HepG2 (cell line): Measurements from ENCODE around the gene DLG5. TPM values are rescaled to one million over a fixed set of nuclear protein-coding genes. Genes with fewer than 3 reads are reported as not detected.

ENCODE experiments used
- ATAC-seq: fragments of 200-7000 bp; cut with Tn5 transposase; 3 replicates; pipeline ENCODE4 v1.9.1; 2020; ENCODE audit warnings: mild to moderate bottlenecking, moderate library complexity
- BruUV-seq: library from RNA; stranded (reverse); fragments of 400-500 nt; replicated peaks from 2 replicates; lab custom pipeline; 2021; lab: Mats Ljungman, UMichigan
- CTCF ChIA-PET: fragments of 300-600 bp; formaldehyde crosslinking; extraction: SDS; loops from one replicate; lab custom pipeline; 2021; ENCODE audit warnings: low total read pairs, inconsistent platforms, low intra/inter-chr PET ratio; lab: Yijun Ruan, JAX
- POLR2A ChIA-PET: fragments of 350-600 bp; sonication (Branson Sonifier 250); formaldehyde crosslinking; loops from one replicate; lab custom pipeline; 2020; ENCODE audit warnings: antibody characterized with exemption, inconsistent platforms; lab: Yijun Ruan, JAX
- DNase-seq: peaks from one replicate; pipeline ENCODE4 v3.0.0-alpha.2; 2015; ENCODE audit warnings: low spot score
- FAIRE-seq: peaks from 3 replicates; lab custom pipeline; 2011; peaks lifted over from hg19 to GRCh38; lab: Jason Lieb, UNC
- H2AFZ ChIP-seq: one replicate; pipeline ENCODE4 v1.6.1; 2011; ENCODE audit warnings: low read length, inconsistent platforms
- H3K27ac ChIP-seq: fragments of 300-600 bp; 3 replicates; pipeline ENCODE4 v1.8.0; 2011; ENCODE audit warnings: mixed run types, mild to moderate bottlenecking, mixed read lengths, low read length, inconsistent platforms; ENCODE audit not compliant: insufficient read depth; ENCODE audit errors: extremely low read length
- H3K27me3 ChIP-seq, 2 experiments: fragments of 200-600 bp in 1 of 2; 2 replicates in 1 of 2; 3 replicates in 1 of 2; pipeline versions ENCODE4 v1.6.0 to v1.8.0; 2011; ENCODE audit warnings: low read length in 2 of 2, mild to moderate bottlenecking in 2 of 2, moderate library complexity in 2 of 2, inconsistent platforms in 1 of 2; ENCODE audit not compliant: insufficient read depth in 2 of 2, control insufficient read depth in 1 of 2
- H3K36me3 ChIP-seq, 2 experiments: fragments of 200-600 bp in 1 of 2; replicated peaks in 1 of 2; 2 replicates in 1 of 2; 3 replicates in 1 of 2; pipeline versions ENCODE4 v1.5.1 to v1.8.0; 2011; ENCODE audit warnings: low read length in 2 of 2, inconsistent platforms in 1 of 2; ENCODE audit not compliant: insufficient read depth in 2 of 2, control insufficient read depth in 1 of 2
- H3K4me1 ChIP-seq: 2 replicates; pipeline ENCODE4 v1.5.1; 2012; ENCODE audit warnings: low read length, inconsistent platforms; ENCODE audit not compliant: insufficient read depth
- H3K4me2 ChIP-seq: 2 replicates; pipeline ENCODE4 v1.6.0; 2011; ENCODE audit warnings: low read depth, low read length, inconsistent platforms
- H3K4me3 ChIP-seq, 3 experiments: fragments of 200-600 bp in 1 of 3; sonication (generic), shearing (Covaris generic) in 1 of 3; replicated peaks in 1 of 3; 2 replicates each; pipeline ENCODE4 v1.5.1; 2011 to 2016; ENCODE audit warnings: low read length in 3 of 3, inconsistent platforms in 2 of 3, low read depth in 2 of 3, mild to moderate bottlenecking in 2 of 3, control low read depth in 1 of 3, mixed read lengths in 1 of 3; ENCODE audit not compliant: insufficient read depth in 1 of 3
- H3K79me2 ChIP-seq: one replicate; pipeline ENCODE4 v1.6.1; 2011; ENCODE audit warnings: low read length, inconsistent platforms; ENCODE audit not compliant: insufficient read depth
- H3K9ac ChIP-seq: 2 replicates; pipeline ENCODE4 v1.6.0; 2011; ENCODE audit warnings: mild to moderate bottlenecking, low read depth, low read length, inconsistent platforms; ENCODE audit not compliant: insufficient read depth
- H3K9me3 ChIP-seq: 2 replicates; pipeline ENCODE4 v1.5.1; 2012; ENCODE audit warnings: mild to moderate bottlenecking, low read length
- H4K20me1 ChIP-seq: 2 replicates; pipeline ENCODE4 v1.6.0; 2011; ENCODE audit warnings: inconsistent platforms, mild to moderate bottlenecking, low read length, moderate library complexity; ENCODE audit not compliant: insufficient read depth
- GABPB1 ChIP-seq: IDR thresholded peaks from 2 replicates; pipeline ENCODE4 v1.6.1; 2016; ENCODE audit warnings: mild to moderate bottlenecking, missing genetic modification reagents, moderate library complexity, missing compliant biosample characterization
- NRL ChIP-seq: sonication (generic); formaldehyde crosslinking; IDR thresholded peaks from 2 replicates; pipeline ENCODE4 v1.5.0; 2020; ENCODE audit warnings: missing genetic modification reagents, mild to moderate bottlenecking, moderate library complexity, borderline replicate concordance
- PHB2 ChIP-seq: fragments of 450-650 bp; IDR thresholded peaks from 2 replicates; pipeline ENCODE4 v1.6.1; 2018; ENCODE audit not compliant: partially characterized antibody
- ZFP37 ChIP-seq: sonication (generic); formaldehyde crosslinking; IDR thresholded peaks from 2 replicates; pipeline ENCODE4 v1.4.0; 2020; ENCODE audit warnings: missing genetic modification reagents, borderline replicate concordance
- ZNF589 ChIP-seq: sonication (generic); formaldehyde crosslinking; conservative IDR thresholded peaks from 2 replicates; pipeline ENCODE4 v1.8.0; 2022; ENCODE audit warnings: mild to moderate bottlenecking, moderate library complexity, missing genetic modification reagents
- ZNF629 ChIP-seq: sonication (generic); formaldehyde crosslinking; conservative IDR thresholded peaks from 2 replicates; pipeline ENCODE4 v1.5.0; 2020; ENCODE audit warnings: missing genetic modification reagents
- ZNF724P ChIP-seq: sonication (generic); formaldehyde crosslinking; IDR thresholded peaks from 2 replicates; pipeline ENCODE4 v1.8.0; 2022; ENCODE audit warnings: missing genetic modification reagents, borderline replicate concordance
- WGBS: methylation state at CpG from one replicate; pipeline ENCODE4 v1.1.6; 2017; ENCODE audit warnings: low lambda C conversion rate; 5-methylcytosine and 5-hydroxymethylcytosine counted together
- in situ Hi-C: cut with HindIII; loops from 2 replicates; pipeline ENCODE4 v1.10.0; 2017; ENCODE audit warnings: low pct_unique_long_range_greater_than_20kb; ENCODE audit not compliant: extremely low pct_ligation_motif_present
- intact Hi-C: fragments of 100-400 bp; cut with micrococcal nuclease; formaldehyde crosslinking; loops from one replicate; pipeline ENCODE4 v1.10.0; 2022; ENCODE audit not compliant: unreplicated experiment
- polyA plus RNA-seq, 8 experiments: library from polyadenylated mRNA; depleted of rRNA in 3 of 8; stranded (reverse) in 7 of 8; unstranded in 1 of 8; fragments of >200 nt; fragmentation: Illumina TruSeq in 4 of 8; extraction: Trizol in 4 of 8; gene quantifications; 2 replicates each; pipeline versions ENCODE4 v1.2.1 to v1.2.3, GENCODE V29; 2011 to 2016; ENCODE audit warnings: low read depth in 4 of 8, missing spikeins in 1 of 8, mixed read lengths in 1 of 8; ENCODE audit not compliant: insufficient read depth in 1 of 8
- total RNA-seq, 5 experiments: library from RNA; depleted of rRNA; stranded (reverse); fragments of >200 nt; fragmentation: Illumina TruSeq; extraction: Trizol; gene quantifications; 2 replicates each; pipeline ENCODE4 v1.2.3, GENCODE V29; 2016; ENCODE audit warnings: low read depth in 1 of 5
- TF ChIP-seq, protein P1 (sequence below): sonication (generic); formaldehyde crosslinking; IDR thresholded peaks from 2 replicates; pipeline ENCODE4 v1.9.0; 2021; ENCODE audit warnings: mild to moderate bottlenecking, missing genetic modification reagents

DLG5 gene
- total and polyA plus RNA-seq, 2 of the 13 experiments (the other 11 are each of a cell fraction or from before 2014, with no cell fraction given), result 15.5 to 18.2 TPM

DNA sequence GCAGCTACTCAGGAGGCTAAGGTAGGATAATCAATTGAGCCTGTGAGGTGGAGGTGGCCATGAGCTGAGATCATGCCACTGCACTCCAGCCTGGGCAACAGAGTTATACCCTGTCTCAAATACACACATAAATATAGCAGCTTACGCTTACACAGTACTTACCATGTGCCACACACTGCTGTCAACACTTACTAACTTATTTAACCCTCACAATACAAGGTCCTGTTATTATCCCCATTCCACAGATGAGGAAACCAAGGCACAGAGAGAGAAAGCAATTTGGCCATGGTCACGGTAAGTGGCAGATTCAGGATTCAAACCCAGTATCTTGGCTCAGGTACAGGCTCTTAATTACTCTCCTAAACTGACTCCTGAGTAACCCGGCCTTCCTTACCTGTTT is 19.1 kb downstream of the DLG5 start:
- Histone ChIP-seq H3K27me3 (no peaks in the 10 kb centered on the region), H3K9ac (no peak overlapping the region), H4K20me1 (no peaks in the 10 kb centered on the region), H3K4me3 (no peak overlapping the region), H3K4me1 (peaks cover 91% of the 10 kb centered on the region), H3K79me2 (peaks cover 56% of the 10 kb centered on the region), H3K36me3 (no peaks in the 10 kb centered on the region), H3K9me3 (no peaks in the 10 kb centered on the region), H2AFZ (no peak overlapping the region), H3K4me2 (no peak overlapping the region), H3K27ac (no peak overlapping the region)
- FAIRE-seq (no peak), DNase-seq (no peak), ATAC-seq (no peak)
- 0 out of 2 replicates have a peak, but pooled peaks have one; percentile 40 for TF ChIP-seq ZNF629 (CRISPR knock-in tag)
- no peak for TF ChIP-seq GABPB1 (CRISPR knock-in tag)
- POLR2A ChIA-PET, result no interaction called here
- 97% methylated on average over 3 of the region's 3 CpGs for WGBS
- in situ Hi-C loops (loop anchor here (5.0 kb wide), 1 partner anchor 65 kb away; no protein-coding TSS in a partner anchor), intact Hi-C loops (loop anchor here (5.0 kb wide), 1 partner anchor 65 kb away; no protein-coding TSS in a partner anchor)
- BruUV-seq, result no TSS peak
- CTCF ChIA-PET, result interaction anchor here (0.8 to 1.2 kb wide), 2 partner anchors 61 to 67 kb away, joined by 3 to 5 read pairs; no protein-coding TSS in a partner anchor

GRCh38 chr10:77906951-77907421 is 19.6 kb downstream of the DLG5 start:
- no peak overlapping the region for H2AFZ ChIP-seq
- no peaks in the 10 kb centered on the region for H3K36me3 ChIP-seq
- H3K9me3 ChIP-seq, result no peaks in the 10 kb centered on the region
- ChIA-PET POLR2A (no interaction called here), CTCF (interaction anchor here (0.8 kb wide), 1 partner anchor 67 kb away, joined by 3 read pairs; no protein-coding TSS in a partner anchor)
- BruUV-seq, result no TSS peak
- ATAC-seq, result no peak
- H3K4me1 ChIP-seq, result peaks cover 91% of the 10 kb centered on the region
- no peaks in the 10 kb centered on the region for H3K27me3 ChIP-seq
- H3K4me2 ChIP-seq, result no peak overlapping the region
- no peak overlapping the region for H3K27ac ChIP-seq
- H4K20me1 ChIP-seq, result no peaks in the 10 kb centered on the region
- 91% methylated on average over 5 of the region's 5 CpGs for WGBS
- FAIRE-seq, result no peak
- H3K4me3 ChIP-seq, result no peak overlapping the region
- H3K9ac ChIP-seq, result no peak overlapping the region
- no peak for TF ChIP-seq ZNF724P (CRISPR knock-in tag)
- TF ChIP-seq PHB2, result no peak
- no peak for TF ChIP-seq NRL (CRISPR knock-in tag)
- TF ChIP-seq ZFP37, result no peak
- TF ChIP-seq, protein P1, sequence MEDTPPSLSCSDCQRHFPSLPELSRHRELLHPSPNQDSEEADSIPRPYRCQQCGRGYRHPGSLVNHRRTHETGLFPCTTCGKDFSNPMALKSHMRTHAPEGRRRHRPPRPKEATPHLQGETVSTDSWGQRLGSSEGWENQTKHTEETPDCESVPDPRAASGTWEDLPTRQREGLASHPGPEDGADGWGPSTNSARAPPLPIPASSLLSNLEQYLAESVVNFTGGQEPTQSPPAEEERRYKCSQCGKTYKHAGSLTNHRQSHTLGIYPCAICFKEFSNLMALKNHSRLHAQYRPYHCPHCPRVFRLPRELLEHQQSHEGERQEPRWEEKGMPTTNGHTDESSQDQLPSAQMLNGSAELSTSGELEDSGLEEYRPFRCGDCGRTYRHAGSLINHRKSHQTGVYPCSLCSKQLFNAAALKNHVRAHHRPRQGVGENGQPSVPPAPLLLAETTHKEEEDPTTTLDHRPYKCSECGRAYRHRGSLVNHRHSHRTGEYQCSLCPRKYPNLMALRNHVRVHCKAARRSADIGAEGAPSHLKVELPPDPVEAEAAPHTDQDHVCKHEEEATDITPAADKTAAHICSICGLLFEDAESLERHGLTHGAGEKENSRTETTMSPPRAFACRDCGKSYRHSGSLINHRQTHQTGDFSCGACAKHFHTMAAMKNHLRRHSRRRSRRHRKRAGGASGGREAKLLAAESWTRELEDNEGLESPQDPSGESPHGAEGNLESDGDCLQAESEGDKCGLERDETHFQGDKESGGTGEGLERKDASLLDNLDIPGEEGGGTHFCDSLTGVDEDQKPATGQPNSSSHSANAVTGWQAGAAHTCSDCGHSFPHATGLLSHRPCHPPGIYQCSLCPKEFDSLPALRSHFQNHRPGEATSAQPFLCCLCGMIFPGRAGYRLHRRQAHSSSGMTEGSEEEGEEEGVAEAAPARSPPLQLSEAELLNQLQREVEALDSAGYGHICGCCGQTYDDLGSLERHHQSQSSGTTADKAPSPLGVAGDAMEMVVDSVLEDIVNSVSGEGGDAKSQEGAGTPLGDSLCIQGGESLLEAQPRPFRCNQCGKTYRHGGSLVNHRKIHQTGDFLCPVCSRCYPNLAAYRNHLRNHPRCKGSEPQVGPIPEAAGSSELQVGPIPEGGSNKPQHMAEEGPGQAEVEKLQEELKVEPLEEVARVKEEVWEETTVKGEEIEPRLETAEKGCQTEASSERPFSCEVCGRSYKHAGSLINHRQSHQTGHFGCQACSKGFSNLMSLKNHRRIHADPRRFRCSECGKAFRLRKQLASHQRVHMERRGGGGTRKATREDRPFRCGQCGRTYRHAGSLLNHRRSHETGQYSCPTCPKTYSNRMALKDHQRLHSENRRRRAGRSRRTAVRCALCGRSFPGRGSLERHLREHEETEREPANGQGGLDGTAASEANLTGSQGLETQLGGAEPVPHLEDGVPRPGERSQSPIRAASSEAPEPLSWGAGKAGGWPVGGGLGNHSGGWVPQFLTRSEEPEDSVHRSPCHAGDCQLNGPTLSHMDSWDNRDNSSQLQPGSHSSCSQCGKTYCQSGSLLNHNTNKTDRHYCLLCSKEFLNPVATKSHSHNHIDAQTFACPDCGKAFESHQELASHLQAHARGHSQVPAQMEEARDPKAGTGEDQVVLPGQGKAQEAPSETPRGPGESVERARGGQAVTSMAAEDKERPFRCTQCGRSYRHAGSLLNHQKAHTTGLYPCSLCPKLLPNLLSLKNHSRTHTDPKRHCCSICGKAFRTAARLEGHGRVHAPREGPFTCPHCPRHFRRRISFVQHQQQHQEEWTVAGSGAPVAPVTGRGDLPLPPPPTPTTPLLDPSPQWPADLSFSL (CRISPR knock-in tag), result no peak
- no peak for TF ChIP-seq ZNF589 (CRISPR knock-in tag)
- TF ChIP-seq, all 625 proteins: peak for 0
- intact Hi-C loops (loop anchor here (5.0 kb wide), 1 partner anchor 65 kb away; no protein-coding TSS in a partner anchor), in situ Hi-C loops (loop anchor here (5.0 kb wide), 1 partner anchor 65 kb away; no protein-coding TSS in a partner anchor)
- peaks cover 55% of the 10 kb centered on the region for H3K79me2 ChIP-seq
- no peak for DNase-seq
